DMS 273 (cell line): Measurements from ENCODE around the gene CTNNBL1.

Source experiments
- DNase-seq: peaks from one replicate; lab custom pipeline; 2025; ENCODE audit not compliant: unreplicated experiment; lab: John Stamatoyannopoulos, UW

Gene CTNNBL1

DNA sequence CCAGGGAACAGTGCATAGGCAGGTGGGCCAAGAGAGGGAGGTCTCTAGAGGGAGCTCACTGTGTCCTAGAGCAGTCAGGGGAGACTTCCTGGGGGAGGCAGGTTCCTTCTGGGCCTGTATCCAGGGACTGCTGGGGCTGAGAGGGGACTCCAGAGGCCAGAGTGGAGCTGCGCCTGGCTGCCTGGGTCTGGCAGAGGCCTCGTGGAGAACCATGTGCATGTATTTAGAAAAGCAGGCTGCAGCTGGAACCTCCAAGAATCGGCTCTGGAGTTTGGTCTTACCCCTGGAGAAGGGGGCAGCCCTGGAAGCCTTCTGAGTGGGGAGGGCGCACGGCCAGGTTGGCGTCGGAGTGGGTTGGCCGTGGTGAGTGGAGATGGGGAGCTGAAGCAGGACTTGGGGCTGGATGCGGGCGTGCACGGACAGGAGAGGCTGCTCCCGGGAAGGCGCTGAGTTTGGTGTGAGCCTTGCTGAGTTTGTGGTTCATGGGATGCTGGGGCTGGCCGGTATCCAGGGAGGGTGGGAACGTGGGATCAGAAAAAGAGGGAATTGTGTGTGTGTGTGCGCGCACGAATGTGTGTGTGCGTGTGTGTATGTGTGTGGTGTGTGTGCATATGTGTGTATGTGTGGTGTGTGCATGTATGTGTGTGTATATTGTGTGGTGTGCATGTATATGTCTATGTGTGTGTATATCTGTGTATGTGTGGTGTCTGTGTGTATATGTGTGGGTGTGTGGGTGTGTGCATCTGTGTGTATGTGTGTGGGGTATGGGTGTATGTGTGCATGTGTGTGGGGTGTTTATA is 219.9 kb downstream of the CTNNBL1 start:
- DNase-seq, result peak; percentile 52

DNA sequence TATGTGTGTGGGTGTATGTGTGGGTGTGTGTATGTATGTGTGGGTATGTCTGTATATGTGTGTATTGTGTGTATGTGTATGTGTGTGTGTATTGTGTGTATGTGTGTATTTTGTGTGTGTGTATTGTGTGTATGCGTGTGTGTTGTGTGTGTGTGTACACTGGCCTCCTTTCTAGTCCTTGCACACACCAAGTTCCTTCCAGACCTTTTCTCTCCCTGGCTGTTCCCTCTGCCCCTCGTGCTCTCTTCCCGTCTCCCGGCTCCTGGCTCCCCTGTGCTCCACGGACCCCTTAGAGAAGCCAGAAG is 220.5 kb downstream of the CTNNBL1 start:
- no peak for DNase-seq

DNA sequence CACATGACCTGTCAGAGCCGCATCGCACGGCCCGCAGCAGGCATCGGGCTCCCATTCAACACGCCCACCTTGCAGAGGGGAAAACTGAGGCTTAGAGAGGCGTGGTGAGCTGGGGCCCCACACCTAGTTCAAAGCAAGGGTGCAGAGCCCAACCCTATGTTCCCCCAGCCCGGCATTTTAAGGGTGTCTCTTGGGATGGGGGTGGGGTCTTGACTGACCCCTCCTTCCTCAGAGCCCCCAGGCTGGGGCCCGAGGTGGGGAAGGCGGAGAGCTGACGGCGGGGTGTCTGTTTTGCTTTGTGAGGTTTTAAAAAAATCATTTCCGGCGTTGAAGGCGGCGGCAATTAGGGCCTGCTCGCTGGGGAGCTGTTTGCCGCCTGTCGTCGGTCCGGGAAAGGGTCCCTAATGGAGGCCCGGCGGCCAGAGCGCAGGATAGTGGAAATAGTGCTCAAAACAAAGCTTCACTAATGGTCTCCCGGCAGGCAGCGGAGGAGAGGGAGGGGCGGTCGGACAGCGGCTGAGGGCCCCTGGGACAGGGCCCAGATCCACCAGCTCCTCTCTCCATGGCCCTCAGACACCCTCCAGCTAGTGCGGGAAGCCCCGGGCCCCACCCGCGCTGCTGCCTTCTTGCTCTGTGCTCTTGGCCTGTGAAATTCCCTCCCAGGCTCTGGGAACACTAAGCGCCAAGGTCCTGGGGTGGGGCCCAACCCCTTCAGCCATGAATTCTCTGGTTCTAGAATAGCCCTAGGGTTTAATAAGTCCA is 221.0 kb downstream of the CTNNBL1 start:
- DNase-seq, result peak; percentile 67

DNA sequence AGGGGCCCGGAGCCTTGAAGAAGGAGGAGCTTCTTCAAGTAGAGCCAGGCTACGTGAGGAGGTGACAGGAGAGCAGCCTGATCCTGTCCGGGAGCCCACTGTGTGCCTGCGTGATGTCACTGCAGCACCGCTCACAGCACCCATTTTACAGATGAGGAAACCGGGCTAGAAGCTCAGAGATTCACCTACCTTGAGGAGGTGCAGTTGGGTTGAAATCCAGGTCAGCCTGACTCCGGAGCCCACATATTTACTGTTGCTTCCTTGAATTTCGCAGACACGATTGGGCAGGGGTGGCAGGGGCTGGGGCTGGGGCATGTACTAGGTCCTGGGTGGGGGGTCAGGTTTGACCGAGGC is 221.6 kb downstream of the CTNNBL1 start:
- DNase-seq, result no peak

DNA sequence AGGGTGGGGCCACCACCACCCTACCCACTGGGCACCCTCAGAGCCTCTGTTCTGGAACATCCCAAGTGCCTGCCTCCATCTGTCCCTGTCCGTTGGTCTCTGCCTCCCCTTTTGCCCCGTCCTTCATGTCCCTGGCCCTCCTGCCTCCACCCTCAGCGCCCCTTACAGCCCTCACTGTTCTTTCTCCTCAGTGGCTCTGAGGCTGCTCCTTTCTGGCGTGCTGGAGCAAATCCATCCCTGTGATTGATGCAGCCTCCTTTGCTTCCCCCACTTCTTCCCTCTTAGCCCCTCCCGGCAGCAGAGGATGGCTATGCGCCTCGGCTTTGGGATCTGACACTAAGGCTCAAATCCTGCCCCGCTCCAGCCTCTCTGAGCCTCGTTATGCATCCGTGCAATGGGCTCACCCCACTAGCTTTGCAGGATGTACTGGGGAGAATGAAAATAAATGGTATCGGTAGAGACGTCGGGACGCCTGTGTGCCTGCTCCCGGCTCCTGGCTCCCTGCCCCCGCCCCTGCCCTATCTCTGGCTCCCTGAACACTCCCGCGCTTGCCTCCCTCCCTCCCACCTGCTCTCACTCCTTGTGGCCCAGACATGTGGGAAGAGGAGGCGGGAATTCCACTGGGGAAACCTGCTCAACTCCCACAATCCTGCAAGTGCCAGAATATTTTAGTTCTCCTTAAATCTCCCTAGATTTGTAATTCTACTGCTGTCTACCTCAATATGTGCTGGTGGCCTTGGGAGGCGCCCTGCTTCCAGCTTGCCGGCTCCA is 222.2 kb downstream of the CTNNBL1 start:
- DNase-seq, result peak; percentile 79

DNA sequence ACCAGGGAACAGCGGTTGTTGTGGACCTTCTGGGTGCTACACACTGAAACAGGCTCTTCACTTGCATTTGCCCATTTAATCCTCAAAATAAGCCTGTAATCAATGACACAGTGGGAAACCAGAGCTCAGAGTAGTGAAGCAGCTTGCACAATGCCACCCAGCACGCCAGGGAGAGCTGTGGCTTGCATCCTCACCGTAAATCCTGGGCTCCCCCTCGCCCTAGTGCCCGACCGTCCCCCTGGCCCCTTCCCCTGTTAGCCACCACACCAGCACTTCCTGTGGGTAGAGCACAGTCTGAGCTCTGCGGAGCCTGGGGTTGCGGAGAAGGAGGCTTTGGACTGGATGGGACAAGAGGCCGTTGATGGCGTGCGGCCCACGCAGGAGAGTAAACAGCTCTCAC is 223.6 kb downstream of the CTNNBL1 start:
- no peak for DNase-seq

DNA sequence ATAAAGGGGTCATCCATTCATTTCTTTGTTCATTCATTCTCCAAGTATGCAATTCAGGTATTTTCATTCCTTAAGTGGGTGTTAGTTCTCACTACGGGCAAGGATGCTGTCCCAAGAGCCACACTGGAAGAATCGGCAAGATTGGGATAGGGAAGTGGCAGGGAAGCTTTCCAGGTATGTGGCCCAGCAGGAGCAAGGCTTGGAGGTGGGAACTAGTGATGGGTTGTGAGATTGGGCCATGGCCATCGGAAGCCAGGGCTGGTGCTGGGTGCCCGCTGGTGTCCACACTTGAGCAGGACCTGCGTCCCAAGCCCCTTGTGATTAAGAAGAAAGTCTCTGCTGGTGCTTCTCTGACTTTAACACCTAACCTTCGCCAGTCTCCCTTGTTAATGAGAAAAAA is 224.2 kb downstream of the CTNNBL1 start:
- DNase-seq, result no peak

DNA sequence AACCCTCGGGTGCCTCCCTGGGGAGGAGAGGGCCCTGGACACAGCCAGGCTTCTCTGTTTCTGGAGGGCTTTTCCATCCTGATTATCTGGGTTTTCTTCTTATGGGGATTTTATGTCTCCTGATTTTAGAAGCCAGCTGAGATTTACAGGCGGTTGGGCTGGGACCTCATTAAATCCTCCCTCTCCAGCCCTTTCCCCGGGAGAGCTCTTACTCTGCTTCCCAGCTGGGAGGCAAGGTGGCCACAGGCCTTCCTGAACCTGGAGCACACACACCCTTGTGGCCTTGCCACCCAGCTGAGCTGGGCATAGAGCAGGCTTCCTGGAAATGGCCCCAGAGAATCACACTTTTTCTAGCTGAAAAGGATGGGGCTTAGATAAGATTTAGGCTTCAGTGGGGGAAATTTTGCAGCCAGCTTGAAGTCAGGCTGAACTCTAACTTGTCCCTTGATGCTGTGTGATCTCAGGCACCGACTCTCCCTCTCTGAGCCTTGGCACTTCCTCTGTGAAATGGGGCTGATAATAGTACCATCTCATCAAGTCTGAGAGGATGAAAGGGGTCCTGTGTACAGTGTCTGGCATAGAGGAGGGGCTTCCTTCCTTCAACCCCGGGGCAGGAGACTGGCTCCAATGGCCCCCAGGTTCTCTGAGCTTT is 225.7 kb downstream of the CTNNBL1 start:
- DNase-seq, result peak; percentile 77

DNA sequence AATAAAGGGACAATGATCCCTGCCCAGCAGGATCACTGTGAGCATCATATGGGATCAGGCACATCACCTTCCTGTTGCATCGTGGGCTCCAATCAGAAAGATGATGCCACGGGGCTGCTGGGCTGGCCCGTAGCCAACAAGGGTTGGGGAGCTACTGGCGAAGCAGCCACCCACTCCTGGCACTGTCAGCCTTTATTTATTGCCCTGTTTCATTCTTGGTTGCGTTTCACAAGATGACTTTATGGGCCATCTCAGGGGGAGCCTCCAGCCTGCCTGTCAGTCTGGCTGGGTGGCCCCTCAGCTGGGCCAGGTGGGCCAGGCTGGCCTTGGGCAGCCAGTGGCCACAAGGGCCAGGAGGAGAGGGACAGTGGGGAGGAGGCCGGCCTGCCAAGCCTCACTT is 226.4 kb downstream of the CTNNBL1 start:
- peak; percentile 82 for DNase-seq

DNA sequence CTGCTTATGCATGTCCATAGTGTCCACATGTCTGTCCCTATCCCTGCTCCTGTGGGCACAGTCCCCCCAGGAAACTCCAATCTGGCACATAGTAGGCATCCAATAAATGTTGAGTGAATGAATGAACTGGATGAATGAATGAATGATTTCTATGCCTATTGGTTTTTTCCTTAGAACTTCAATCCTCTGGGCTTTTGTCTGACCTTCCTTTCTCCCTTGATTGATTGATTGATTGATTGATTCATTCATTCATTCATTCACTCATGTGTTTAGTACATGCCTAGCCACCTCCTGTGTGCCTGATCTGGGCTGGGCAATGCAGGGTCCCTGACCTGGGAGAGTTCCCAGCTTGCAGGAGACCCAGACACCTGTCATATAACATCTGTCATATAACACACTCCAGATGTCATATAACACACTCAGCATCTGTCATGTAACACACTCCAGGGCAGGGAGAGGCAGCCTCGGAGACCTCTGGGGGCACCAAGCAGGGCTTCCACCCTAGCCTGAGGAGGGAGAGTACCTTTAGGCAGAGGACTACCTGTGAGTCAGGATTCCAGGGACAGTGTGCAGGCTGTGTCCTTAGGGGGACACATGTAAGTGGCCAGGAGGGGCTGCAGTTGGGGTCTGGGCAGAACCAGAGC is 227.0 kb downstream of the CTNNBL1 start:
- peak; percentile 83 for DNase-seq

DNA sequence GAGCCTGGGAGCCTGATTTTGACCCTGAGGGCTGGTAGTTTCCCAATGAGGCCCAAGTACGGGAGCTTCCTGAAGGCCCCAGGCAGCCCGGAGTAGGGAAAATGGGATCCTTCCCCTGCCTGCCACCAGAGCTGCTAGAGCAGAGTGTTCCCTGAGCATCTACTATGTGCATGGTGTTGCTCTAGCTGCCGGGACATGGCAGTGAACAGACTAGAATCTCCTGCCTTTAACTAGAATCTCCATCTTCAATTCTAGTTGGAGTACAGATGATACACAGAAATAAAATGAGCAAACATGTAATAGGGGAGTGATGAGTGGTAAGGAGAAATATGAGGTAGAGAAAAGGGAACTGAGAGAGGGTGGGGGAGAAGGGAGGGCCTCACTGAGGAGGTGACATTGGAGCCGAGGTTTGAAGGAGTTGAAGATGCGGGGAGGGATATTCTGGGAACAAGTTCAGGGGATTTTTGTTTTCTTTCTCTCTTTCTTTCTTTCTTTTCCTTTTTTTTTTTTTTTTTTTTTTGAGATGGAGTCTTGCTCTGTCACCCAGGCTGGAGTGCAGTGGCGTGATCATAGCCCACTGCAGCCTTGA is 227.6 kb downstream of the CTNNBL1 start:
- peak; percentile 52 for DNase-seq
